Measurements from ENCODE around the gene NR4A3. TPM values are rescaled to one million over a fixed set of nuclear protein-coding genes. Genes with fewer than 3 reads are reported as not detected.
A peak's percentile ranks its signal among the peaks of the same experiment; 100 is the strongest.

The NR4A3 gene
- total RNA-seq, 1 experiment from 2014 or later, result 0.86 TPM

DNA sequence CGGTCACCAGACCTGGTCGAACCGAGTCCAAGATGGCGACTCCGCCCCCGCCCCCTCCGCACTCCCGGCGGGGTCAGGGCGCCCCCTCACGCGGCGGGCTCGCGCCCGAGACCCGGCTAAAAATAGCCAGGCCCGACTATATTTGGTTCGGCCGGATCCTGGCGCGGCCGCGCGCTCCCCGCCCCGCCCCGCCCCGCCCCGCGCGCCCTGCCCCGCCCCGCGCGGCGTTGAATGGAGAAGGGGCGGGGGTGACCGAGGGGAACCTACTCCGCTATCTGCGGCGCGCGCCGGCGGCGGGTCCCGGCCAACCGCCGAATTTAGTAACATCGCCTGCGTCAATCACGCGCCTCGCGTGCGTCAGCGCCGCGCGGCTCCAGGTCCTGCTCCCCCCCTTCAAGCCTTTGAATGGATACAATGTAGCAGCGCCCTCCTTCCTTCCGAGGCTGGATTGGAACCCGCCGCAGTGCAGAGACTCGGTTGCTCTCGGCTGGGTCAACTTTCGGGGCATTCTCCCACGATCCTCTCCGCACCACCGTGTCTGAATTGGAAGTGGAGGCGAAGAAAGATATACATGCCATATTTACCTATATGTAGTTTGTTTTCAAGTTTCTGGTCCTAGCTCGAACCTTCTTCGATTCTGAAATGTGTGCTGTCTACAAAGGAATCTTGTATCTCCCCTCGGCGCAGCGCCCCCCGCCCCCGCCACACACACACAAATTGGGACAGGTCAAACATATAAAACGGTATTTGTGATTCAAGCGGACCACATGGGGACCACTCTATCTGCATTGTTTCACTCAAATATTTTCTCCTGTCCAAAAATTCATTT, 1.6 kb upstream of the NR4A3 start:
- peak; percentile 72 for ATAC-seq
- peak overlapping the region; percentile 41 for H2AFZ ChIP-seq (ENCODE audit: low read depth, low read length, poor library complexity, severe bottlenecking)
- H3K4me1 ChIP-seq (ENCODE audit: control insufficient read depth in 1 of 2, insufficient read depth in 2 of 2, low read length in 2 of 2), result peaks cover 6 to 37% of the 10 kb centered on the region in 2 experiments
- H3K9ac ChIP-seq (ENCODE audit: low read length), result peak overlapping the region; percentile 82
- peaks cover 11% of the 10 kb centered on the region for H3K79me2 ChIP-seq (ENCODE audit: insufficient read depth, low read length)
- H3K36me3 ChIP-seq (ENCODE audit: control insufficient read depth in 1 of 2, insufficient read depth in 2 of 2, low read length in 2 of 2), result no peaks in the 10 kb centered on the region
- peak; percentile 93 for DNase-seq (ENCODE audit: low read depth, low spot score)
- no TSS peak for BruUV-seq (replicated peaks)
- TF ChIP-seq YY1 (IDR thresholded peaks at IDR 0.05; ENCODE audit: extremely low read depth, insufficient replicate concordance, low read depth, low read length) (peak; percentile 92), JUND (IDR thresholded peaks at IDR 0.05) (no peak), TCF7L2 (IDR thresholded peaks at IDR 0.05; ENCODE audit: borderline replicate concordance, extremely low read depth, insufficient read depth, insufficient read length) (peak; percentile 61), ZFX (IDR thresholded peaks at IDR 0.05) (peak; percentile 51; the same call in 1 of the 2 replicates), ELF1 (IDR thresholded peaks at IDR 0.05; ENCODE audit: borderline replicate concordance, low read depth) (no peak), EGR1 (IDR thresholded peaks at IDR 0.05; ENCODE audit: low read depth) (no peak), SRF (IDR thresholded peaks at IDR 0.05; ENCODE audit: low read depth) (no peak), POLR2AphosphoS5 (IDR thresholded peaks at IDR 0.05; ENCODE audit: low read depth, low read length) (0 out of 2 replicates have a peak, but pooled peaks have one; percentile 62), CEBPB (IDR thresholded peaks at IDR 0.05; ENCODE audit: low read depth) (no peak), EZH2phosphoT487 (IDR thresholded peaks at IDR 0.05; ENCODE audit: borderline replicate concordance) (no peak)
- TF ChIP-seq, protein P1, sequence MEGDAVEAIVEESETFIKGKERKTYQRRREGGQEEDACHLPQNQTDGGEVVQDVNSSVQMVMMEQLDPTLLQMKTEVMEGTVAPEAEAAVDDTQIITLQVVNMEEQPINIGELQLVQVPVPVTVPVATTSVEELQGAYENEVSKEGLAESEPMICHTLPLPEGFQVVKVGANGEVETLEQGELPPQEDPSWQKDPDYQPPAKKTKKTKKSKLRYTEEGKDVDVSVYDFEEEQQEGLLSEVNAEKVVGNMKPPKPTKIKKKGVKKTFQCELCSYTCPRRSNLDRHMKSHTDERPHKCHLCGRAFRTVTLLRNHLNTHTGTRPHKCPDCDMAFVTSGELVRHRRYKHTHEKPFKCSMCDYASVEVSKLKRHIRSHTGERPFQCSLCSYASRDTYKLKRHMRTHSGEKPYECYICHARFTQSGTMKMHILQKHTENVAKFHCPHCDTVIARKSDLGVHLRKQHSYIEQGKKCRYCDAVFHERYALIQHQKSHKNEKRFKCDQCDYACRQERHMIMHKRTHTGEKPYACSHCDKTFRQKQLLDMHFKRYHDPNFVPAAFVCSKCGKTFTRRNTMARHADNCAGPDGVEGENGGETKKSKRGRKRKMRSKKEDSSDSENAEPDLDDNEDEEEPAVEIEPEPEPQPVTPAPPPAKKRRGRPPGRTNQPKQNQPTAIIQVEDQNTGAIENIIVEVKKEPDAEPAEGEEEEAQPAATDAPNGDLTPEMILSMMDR (IDR thresholded peaks at IDR 0.05 in 2 of 3, conservative IDR thresholded peaks at IDR 0.05 in 1 of 3; ENCODE audit: borderline replicate concordance in 1 of 3, insufficient read depth in 1 of 3, low read depth in 2 of 3, low read length in 2 of 3), result 0 out of 6 replicates have a peak, but pooled peaks of 1 of the 3 experiments have one; percentile 8
- TF ChIP-seq, protein P2, sequence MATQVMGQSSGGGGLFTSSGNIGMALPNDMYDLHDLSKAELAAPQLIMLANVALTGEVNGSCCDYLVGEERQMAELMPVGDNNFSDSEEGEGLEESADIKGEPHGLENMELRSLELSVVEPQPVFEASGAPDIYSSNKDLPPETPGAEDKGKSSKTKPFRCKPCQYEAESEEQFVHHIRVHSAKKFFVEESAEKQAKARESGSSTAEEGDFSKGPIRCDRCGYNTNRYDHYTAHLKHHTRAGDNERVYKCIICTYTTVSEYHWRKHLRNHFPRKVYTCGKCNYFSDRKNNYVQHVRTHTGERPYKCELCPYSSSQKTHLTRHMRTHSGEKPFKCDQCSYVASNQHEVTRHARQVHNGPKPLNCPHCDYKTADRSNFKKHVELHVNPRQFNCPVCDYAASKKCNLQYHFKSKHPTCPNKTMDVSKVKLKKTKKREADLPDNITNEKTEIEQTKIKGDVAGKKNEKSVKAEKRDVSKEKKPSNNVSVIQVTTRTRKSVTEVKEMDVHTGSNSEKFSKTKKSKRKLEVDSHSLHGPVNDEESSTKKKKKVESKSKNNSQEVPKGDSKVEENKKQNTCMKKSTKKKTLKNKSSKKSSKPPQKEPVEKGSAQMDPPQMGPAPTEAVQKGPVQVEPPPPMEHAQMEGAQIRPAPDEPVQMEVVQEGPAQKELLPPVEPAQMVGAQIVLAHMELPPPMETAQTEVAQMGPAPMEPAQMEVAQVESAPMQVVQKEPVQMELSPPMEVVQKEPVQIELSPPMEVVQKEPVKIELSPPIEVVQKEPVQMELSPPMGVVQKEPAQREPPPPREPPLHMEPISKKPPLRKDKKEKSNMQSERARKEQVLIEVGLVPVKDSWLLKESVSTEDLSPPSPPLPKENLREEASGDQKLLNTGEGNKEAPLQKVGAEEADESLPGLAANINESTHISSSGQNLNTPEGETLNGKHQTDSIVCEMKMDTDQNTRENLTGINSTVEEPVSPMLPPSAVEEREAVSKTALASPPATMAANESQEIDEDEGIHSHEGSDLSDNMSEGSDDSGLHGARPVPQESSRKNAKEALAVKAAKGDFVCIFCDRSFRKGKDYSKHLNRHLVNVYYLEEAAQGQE (IDR thresholded peaks at IDR 0.05; ENCODE audit: low read depth), result no peak
- TF ChIP-seq, protein P3, sequence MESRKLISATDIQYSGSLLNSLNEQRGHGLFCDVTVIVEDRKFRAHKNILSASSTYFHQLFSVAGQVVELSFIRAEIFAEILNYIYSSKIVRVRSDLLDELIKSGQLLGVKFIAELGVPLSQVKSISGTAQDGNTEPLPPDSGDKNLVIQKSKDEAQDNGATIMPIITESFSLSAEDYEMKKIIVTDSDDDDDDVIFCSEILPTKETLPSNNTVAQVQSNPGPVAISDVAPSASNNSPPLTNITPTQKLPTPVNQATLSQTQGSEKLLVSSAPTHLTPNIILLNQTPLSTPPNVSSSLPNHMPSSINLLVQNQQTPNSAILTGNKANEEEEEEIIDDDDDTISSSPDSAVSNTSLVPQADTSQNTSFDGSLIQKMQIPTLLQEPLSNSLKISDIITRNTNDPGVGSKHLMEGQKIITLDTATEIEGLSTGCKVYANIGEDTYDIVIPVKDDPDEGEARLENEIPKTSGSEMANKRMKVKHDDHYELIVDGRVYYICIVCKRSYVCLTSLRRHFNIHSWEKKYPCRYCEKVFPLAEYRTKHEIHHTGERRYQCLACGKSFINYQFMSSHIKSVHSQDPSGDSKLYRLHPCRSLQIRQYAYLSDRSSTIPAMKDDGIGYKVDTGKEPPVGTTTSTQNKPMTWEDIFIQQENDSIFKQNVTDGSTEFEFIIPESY (IDR thresholded peaks at IDR 0.05; ENCODE audit: extremely low read depth, insufficient replicate concordance, low read length), result no peak
- no peaks in the 10 kb centered on the region for H3K27me3 ChIP-seq (ENCODE audit: insufficient read depth, low read length)
- ChIA-PET CTCF (no interaction called here), POLR2A (no interaction called here), RAD21 (ENCODE audit: low non-redundant PET in 1 of 2, low total read pairs in 2 of 2, uncharacterized antibody in 2 of 2, unreplicated experiment in 2 of 2) (interaction anchor here in 1 of 2 experiments (1.4 kb wide), 1 partner anchor 520 kb away, joined by 4 read pairs; no protein-coding TSS in a partner anchor)
- peak overlapping the region; percentile 86 to 90 for H3K4me3 ChIP-seq (replicated peaks in 1 of 2; ENCODE audit: low read depth in 1 of 2, low read length in 2 of 2)
- no peaks in the 10 kb centered on the region for H3K9me2 ChIP-seq (ENCODE audit: insufficient read depth)
- intact Hi-C loops (cut with micrococcal nuclease), result loop anchor here (2.0 to 10.0 kb wide), 3 partner anchors 87 to 277 kb away; partner anchors contain the start of genes ERP44, INVS and STX17
- peak overlapping the region; percentile 88 for H3K27ac ChIP-seq (ENCODE audit: low read depth, low read length)
- peak overlapping the region; percentile 99 for H3K4me2 ChIP-seq (ENCODE audit: low read length)
- no peaks in the 10 kb centered on the region for H3K9me3 ChIP-seq (ENCODE audit: control insufficient read depth in 1 of 2, insufficient read depth in 1 of 2, low read depth in 1 of 2, low read length in 2 of 2)
- no peaks in the 10 kb centered on the region for H4K20me1 ChIP-seq (ENCODE audit: insufficient read depth)

Measured in HCT116 (cell line).